Stimulated activated CD8-positive, alpha-beta memory T cell treated with anti-CD3 and anti-CD28 coated beads, Interleukin-7, amount 100 ng/mL, for 4 hours (primary cell): ENCODE measurements around the gene HES1.
"Not testable (repeated sequence)": the region's sequence is repeated elsewhere in the genome, so short reads cannot be mapped to it uniquely, and the experiment has no call there.

ENCODE experiments used
- DNase-seq, 2 donors: peaks; one replicate each; pipeline ENCODE4 v3.0.0-alpha.2; 2020; ENCODE audit warnings: low read depth in 2 of 2

The HES1 gene

GRCh38 chr3:194128202-194128918 lies 7.6 kb upstream of the HES1 start:
- no peak for DNase-seq

GRCh38 chr3:194128919-194129295 lies 7.0 kb upstream of the HES1 start:
- DNase-seq = not testable (repeated sequence)

DNA sequence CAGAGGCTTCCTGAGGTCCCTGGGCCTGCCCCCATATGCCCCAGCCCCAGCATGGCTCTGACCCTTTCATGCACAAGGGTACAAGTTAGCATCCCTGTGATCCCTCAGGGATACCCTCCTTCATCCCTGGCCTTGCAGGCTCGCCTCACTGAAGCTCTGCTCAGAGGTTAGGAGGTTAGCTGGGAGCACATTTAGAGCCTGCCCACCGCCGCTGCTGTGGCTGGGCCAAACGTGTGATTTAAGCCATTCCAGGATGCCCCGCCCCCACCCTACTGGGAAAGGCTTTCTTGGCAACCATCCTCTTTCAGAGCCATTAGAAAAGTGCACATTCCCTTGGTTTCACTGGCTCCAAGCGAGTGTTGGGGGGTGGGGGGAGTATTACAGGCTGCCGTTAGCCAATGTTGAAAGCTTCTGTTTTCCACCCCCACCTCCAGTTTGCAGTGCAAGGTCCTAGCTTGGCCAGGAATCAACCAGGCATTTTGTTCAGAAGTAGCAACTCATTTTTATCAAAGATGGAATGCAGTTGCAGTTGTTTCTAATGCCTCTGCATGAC lies 6.3 kb upstream of the HES1 start:
- no peak for DNase-seq

- no peak for DNase-seq
Observed at GRCh38 chr3:194130188-194130587, 5.8 kb upstream of the HES1 start.

GRCh38 chr3:194130807-194131589 lies 5.0 kb upstream of the HES1 start:
- DNase-seq = no peak

DNA sequence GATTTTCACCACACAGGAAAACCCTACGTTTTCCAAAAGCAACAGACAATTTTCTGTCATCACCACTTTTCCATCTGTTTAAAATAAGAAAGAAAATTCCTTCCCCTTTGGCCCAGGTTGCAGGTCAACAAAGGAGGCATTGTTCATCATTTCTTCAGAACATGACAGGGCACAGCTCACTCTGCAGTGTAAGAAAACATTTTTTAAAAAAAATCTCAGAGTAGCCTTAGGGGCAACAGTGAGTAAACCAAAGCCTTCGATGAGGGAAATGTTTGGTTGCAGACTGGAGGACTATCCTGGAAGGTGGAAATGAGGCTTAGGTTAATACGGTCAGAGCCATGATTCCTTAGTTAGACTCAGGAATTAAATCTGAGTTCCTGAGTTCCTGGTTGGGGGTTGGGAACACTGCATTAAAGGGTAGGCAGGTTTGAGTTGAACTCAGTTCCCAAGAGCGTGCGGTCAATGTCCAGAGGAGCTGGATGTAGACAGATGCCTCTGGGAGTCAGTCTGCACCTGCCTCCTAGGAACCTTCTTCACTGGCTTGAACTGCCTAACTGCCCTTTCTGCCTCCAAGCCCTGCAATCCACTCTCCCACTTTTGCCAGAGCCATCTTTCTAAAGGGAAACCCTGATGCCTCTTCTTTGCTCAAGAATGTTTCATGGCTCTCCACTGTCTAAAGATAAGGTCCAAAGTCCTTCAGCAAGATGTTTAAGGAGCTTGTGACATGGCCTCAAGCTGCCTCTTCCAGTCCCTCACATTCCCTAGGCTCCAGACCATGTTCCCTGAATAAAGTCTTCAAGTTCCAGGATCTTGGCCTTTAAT lies 3.3 kb upstream of the HES1 start:
- DNase-seq = no peak

GRCh38 chr3:194133661-194134230 lies 2.2 kb upstream of the HES1 start:
- DNase-seq = peak in 1 of 2 donors; percentile 17

- DNase-seq = peak in 1 of 2 donors; percentile 57
Observed at GRCh38 chr3:194134231-194134756, 1.7 kb upstream of the HES1 start.

DNA sequence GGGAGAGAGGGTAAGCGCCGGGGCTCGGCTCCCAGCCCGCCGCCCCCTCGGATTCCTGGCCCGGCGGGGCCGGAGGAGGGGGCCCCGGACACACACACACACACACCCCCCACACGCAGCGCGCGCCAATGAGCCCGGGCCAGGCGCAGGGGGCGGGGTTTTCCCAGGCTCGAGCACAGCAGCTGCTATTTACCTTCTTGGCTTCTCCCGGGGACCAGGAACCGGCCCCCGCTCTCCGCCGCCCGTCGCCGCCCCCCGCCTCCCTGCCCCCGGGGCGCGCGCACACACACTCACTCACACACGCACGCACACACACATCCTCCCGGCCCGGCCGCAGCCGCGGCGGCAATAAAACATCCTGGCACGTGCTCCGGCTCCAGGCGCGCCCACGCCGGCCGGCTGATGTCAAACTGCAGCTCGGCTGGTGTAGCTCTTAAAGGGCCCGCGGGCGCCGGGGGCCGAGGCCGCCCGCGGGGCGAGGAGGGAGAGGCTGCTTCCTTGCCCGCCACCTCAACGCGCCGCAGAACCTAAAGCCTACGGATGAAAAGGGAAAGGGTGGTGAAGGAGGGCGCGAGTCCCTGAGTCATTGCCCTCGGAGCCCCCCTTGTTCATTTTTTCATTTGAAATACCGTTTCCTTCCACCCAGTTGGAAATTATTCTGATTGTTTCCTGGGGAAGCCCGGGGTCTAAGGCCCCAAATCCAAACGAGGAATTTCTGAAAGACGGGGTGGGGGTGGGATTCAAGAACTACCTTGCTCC lies 1.0 kb upstream of the HES1 start:
- DNase-seq = peak; percentile 59 to 76

DNA sequence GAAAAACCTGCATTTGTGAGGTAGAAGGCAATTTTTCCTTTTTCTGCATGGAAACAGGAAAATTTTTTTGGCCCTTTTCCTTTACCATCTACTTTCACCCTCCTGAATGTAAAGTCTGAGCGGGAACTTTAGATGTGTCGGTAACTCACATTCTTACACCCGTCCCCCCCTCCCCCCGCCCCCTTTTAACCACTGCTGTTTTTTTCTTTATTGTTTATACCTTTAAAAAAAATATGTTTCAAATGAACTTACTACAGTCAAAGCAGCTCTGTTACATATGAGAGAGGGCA lies 487 bp upstream of the HES1 start:
- DNase-seq = no peak

DNA sequence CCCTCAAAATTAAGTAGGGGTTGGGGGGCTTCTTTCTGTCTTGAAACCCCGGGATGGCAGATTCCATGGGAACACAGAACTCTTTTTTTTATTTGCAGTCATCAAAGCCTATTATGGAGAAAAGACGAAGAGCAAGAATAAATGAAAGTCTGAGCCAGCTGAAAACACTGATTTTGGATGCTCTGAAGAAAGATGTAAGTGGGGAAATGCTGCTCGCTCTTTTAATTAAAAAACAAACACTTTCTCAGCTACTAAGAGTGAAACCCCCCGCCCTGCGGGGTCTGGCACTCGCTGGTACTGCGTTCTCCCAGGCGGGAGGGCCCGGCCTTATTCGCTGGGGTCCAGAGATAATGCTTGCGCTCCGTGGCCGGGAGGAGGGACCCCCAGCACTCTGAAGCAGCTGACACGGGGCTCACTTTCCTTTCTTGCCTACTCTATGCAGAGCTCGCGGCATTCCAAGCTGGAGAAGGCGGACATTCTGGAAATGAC lies 615 bp downstream of the HES1 start:
- DNase-seq = no peak

DNA sequence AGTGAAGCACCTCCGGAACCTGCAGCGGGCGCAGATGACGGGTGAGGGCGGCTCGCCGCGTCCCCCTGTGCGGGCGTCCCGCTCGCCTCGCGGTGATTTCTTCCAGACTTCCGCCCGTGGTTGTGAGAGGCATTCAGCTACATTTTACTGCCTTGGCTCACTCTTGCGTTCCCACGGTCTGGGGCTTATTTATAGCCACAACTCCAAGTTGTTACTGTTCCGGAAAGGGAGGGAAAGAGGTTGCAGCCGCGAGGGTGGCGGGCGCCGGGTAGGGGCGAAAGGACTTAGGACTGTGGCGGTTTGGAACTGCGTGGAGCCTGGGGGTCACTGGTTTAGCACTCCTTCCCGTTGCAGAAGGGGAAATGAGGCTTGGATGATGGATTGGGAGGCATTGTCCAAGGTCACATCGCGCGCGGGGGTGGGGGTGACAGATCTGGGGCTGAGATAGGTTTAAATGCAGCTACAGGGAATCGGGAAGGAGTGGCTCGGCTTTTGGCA lies 1.1 kb downstream of the HES1 start:
- DNase-seq = no peak

DNA sequence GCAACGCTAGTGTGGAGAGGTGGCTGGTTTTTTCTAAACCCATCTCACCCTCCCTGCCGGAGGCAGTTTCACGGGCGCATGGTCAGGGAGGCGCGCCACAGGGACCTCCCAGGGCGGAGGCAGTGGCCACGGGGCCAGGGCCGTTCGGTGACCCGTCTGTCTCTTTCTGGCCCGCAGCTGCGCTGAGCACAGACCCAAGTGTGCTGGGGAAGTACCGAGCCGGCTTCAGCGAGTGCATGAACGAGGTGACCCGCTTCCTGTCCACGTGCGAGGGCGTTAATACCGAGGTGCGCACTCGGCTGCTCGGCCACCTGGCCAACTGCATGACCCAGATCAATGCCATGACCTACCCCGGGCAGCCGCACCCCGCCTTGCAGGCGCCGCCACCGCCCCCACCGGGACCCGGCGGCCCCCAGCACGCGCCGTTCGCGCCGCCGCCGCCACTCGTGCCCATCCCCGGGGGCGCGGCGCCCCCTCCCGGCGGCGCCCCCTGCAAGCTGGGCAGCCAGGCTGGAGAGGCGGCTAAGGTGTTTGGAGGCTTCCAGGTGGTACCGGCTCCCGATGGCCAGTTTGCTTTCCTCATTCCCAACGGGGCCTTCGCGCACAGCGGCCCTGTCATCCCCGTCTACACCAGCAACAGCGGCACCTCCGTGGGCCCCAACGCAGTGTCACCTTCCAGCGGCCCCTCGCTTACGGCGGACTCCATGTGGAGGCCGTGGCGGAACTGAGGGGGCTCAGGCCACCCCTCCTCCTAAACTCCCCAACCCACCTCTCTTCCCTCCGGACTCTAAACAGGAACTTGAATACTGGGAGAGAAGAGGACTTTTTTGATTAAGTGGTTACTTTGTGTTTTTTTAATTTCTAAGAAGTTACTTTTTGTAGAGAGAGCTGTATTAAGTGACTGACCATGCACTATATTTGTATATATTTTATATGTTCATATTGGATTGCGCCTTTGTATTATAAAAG lies 1.8 kb downstream of the HES1 start:
- peak in 1 of 2 donors; percentile 34 for DNase-seq

GRCh38 chr3:194138732-194139070 lies 2.8 kb downstream of the HES1 start:
- DNase-seq = no peak

DNA sequence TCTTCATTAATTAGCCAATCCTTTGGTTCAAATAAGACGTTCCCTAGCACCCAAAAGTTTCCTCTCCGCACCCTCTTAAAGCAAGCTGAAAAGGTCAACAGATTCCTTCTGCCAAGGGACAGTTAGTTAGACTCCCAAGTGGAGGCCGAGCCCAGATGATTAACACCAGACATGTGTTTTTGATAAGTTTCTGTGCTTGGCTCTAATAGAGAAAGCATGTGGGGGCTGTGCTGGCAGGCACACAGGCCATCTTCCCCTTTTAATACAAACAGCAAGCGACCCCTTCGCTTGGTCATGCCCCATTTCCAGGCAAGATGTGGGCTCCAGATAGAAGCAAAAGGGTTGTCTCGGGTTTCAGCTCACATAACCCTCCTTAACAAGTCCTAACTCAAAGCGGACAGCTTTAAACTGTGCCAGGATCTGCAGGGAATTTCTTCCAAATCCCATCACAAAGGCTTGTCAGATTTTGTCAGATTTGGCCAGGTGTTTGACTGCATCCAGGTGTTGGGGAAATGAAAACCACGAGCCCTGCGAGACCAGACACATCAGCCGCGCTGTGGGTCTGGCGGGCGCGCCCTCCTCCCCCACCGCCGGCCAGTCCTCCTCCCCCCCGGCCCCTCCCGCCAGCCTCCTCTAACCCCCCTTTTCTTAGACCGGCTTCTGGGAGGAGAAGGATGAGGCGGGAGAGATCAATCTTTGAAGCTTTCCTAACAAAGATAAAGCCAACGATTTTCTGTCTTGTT lies 3.3 kb downstream of the HES1 start:
- no peak for DNase-seq

- no peak for DNase-seq
Observed at GRCh38 chr3:194139814-194140391, 4.0 kb downstream of the HES1 start.

- no peak for DNase-seq
Observed at GRCh38 chr3:194140520-194141414, 4.8 kb downstream of the HES1 start.
